SIG-M5 treated with dmso at 0.1 percent for 504 hours (cell line): Measurements from ENCODE around the gene GPR107.

Experiments
- DNase-seq: peaks from one replicate; lab custom pipeline; 2025; ENCODE audit not compliant: unreplicated experiment; lab: John Stamatoyannopoulos, UW

GPR107 gene

GRCh38 chr9:130027533-130028365, 26.0 kb upstream of the GPR107 start:
- no peak for DNase-seq

GRCh38 chr9:130028493-130029222, 25.0 kb upstream of the GPR107 start:
- DNase-seq = no peak

GRCh38 chr9:130029223-130029973, 24.3 kb upstream of the GPR107 start:
- no peak for DNase-seq

- DNase-seq = no peak
Measured at GRCh38 chr9:130030651-130031127, 23.0 kb upstream of the GPR107 start.

GRCh38 chr9:130034570-130034969, 19.1 kb upstream of the GPR107 start:
- no peak for DNase-seq

GRCh38 chr9:130036099-130036498, 17.6 kb upstream of the GPR107 start:
- DNase-seq = no peak

- DNase-seq = peak; percentile 59
Measured at GRCh38 chr9:130039528-130040147, 14.1 kb upstream of the GPR107 start.

GRCh38 chr9:130040984-130041647, 12.6 kb upstream of the GPR107 start:
- DNase-seq = no peak

GRCh38 chr9:130041648-130042405, 11.9 kb upstream of the GPR107 start:
- no peak for DNase-seq

GRCh38 chr9:130042406-130042884, 11.3 kb upstream of the GPR107 start:
- no peak for DNase-seq

- DNase-seq = peak; percentile 57
Measured at GRCh38 chr9:130042885-130043653, 10.6 kb upstream of the GPR107 start, which contains the start of gene FNBP1. FNBP1 (minus strand) TSS chr9:130043189; CDS start chr9:130042975, 214 bp downstream.

GRCh38 chr9:130043654-130044623, 9.8 kb upstream of the GPR107 start:
- no peak for DNase-seq

GRCh38 chr9:130045725-130046450, 7.8 kb upstream of the GPR107 start:
- DNase-seq = peak; percentile 53

- DNase-seq = no peak
Measured at GRCh38 chr9:130049431-130050210, 4.1 kb upstream of the GPR107 start.

GRCh38 chr9:130050462-130050861, 3.2 kb upstream of the GPR107 start:
- no peak for DNase-seq

GRCh38 chr9:130051855-130052254, 1.9 kb upstream of the GPR107 start:
- DNase-seq = peak; percentile 59
